ENCODE results near the gene PTP4A1.

DNA sequence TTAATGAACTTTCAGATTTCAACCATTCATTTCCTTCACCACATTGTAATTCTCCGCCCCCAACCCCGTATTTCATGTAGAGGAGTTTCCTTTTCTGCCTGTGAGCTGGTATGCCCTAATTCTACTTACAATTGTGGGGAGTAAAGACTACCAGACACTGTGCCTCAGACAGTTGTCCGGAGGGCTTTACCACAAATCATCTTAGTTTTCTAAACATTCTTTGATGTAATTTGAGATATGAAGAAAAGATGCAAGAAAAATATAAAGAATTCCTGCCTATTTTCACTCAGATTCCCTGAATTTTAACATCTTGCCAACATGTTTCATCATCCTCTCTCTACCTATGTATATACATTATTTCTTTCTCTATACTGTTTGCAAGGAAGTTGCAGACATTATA lies 28.3 kb upstream of the PTP4A1 start:
- TF ChIP-seq YY1 (IDR thresholded peaks at IDR 0.05; ENCODE audit: insufficient read depth, insufficient replicate concordance, low read depth, low read length), result no peak
- no peak for TF ChIP-seq MED1 (CRISPR knock-in tag; IDR thresholded peaks at IDR 0.05)
- TF ChIP-seq, protein P1, sequence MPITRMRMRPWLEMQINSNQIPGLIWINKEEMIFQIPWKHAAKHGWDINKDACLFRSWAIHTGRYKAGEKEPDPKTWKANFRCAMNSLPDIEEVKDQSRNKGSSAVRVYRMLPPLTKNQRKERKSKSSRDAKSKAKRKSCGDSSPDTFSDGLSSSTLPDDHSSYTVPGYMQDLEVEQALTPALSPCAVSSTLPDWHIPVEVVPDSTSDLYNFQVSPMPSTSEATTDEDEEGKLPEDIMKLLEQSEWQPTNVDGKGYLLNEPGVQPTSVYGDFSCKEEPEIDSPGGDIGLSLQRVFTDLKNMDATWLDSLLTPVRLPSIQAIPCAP (CRISPR knock-in tag; IDR thresholded peaks at IDR 0.05; ENCODE audit: low read depth), result no peak
- TF ChIP-seq TARDBP (CRISPR knock-in tag; IDR thresholded peaks at IDR 0.05), result no peak
- no peak for TF ChIP-seq RAD21 (CRISPR knock-in tag; IDR thresholded peaks at IDR 0.05)
- TF ChIP-seq ARNTL (CRISPR knock-in tag; IDR thresholded peaks at IDR 0.05), result no peak
- TF ChIP-seq, protein P2, sequence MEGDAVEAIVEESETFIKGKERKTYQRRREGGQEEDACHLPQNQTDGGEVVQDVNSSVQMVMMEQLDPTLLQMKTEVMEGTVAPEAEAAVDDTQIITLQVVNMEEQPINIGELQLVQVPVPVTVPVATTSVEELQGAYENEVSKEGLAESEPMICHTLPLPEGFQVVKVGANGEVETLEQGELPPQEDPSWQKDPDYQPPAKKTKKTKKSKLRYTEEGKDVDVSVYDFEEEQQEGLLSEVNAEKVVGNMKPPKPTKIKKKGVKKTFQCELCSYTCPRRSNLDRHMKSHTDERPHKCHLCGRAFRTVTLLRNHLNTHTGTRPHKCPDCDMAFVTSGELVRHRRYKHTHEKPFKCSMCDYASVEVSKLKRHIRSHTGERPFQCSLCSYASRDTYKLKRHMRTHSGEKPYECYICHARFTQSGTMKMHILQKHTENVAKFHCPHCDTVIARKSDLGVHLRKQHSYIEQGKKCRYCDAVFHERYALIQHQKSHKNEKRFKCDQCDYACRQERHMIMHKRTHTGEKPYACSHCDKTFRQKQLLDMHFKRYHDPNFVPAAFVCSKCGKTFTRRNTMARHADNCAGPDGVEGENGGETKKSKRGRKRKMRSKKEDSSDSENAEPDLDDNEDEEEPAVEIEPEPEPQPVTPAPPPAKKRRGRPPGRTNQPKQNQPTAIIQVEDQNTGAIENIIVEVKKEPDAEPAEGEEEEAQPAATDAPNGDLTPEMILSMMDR (CRISPR knock-in tag; IDR thresholded peaks at IDR 0.05), result no peak
- no peak for TF ChIP-seq JUND (CRISPR knock-in tag; IDR thresholded peaks at IDR 0.05)
- no peak for TF ChIP-seq FOXJ3 (CRISPR knock-in tag; IDR thresholded peaks at IDR 0.05; ENCODE audit: borderline replicate concordance)
- TF ChIP-seq ZNF263 (CRISPR knock-in tag; IDR thresholded peaks at IDR 0.05), result no peak
- TF ChIP-seq TAF1 (CRISPR knock-in tag; IDR thresholded peaks at IDR 0.05), result no peak
- TF ChIP-seq, protein P3, sequence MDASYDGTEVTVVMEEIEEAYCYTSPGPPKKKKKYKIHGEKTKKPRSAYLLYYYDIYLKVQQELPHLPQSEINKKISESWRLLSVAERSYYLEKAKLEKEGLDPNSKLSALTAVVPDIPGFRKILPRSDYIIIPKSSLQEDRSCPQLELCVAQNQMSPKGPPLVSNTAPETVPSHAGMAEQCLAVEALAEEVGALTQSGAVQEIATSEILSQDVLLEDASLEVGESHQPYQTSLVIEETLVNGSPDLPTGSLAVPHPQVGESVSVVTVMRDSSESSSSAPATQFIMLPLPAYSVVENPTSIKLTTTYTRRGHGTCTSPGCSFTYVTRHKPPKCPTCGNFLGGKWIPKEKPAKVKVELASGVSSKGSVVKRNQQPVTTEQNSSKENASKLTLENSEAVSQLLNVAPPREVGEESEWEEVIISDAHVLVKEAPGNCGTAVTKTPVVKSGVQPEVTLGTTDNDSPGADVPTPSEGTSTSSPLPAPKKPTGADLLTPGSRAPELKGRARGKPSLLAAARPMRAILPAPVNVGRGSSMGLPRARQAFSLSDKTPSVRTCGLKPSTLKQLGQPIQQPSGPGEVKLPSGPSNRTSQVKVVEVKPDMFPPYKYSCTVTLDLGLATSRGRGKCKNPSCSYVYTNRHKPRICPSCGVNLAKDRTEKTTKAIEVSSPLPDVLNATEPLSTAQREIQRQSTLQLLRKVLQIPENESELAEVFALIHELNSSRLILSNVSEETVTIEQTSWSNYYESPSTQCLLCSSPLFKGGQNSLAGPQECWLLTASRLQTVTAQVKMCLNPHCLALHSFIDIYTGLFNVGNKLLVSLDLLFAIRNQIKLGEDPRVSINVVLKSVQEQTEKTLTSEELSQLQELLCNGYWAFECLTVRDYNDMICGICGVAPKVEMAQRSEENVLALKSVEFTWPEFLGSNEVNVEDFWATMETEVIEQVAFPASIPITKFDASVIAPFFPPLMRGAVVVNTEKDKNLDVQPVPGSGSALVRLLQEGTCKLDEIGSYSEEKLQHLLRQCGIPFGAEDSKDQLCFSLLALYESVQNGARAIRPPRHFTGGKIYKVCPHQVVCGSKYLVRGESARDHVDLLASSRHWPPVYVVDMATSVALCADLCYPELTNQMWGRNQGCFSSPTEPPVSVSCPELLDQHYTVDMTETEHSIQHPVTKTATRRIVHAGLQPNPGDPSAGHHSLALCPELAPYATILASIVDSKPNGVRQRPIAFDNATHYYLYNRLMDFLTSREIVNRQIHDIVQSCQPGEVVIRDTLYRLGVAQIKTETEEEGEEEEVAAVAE (CRISPR knock-in tag; IDR thresholded peaks at IDR 0.05; ENCODE audit: borderline replicate concordance), result no peak
